Activated gamma-delta T cell treated with Interleukin-2 at 50 U/mL for 16 hours (primary cell): ENCODE data around the gene AOPEP.

Experiments used
- DNase-seq: peaks from one replicate; pipeline ENCODE4 v3.0.0-alpha.2; 2020

AOPEP gene

GRCh38 chr9:94794476-94795167, 68.1 kb downstream of the AOPEP start:
- DNase-seq: no peak

- no peak for DNase-seq
Measured at GRCh38 chr9:94796687-94797086, 70.2 kb downstream of the AOPEP start.

GRCh38 chr9:94798201-94798600, 71.7 kb downstream of the AOPEP start:
- no peak for DNase-seq

GRCh38 chr9:94798708-94799107, 72.2 kb downstream of the AOPEP start:
- no peak for DNase-seq

GRCh38 chr9:94799578-94800264, 73.2 kb downstream of the AOPEP start:
- DNase-seq: no peak

GRCh38 chr9:94800424-94801117, 74.1 kb downstream of the AOPEP start:
- DNase-seq: no peak

GRCh38 chr9:94801234-94801633, 74.7 kb downstream of the AOPEP start:
- no peak for DNase-seq

- DNase-seq: no peak
Measured at GRCh38 chr9:94801681-94802080, 75.2 kb downstream of the AOPEP start.

GRCh38 chr9:94802251-94802650, 75.8 kb downstream of the AOPEP start:
- no peak for DNase-seq

- DNase-seq: no peak
Measured at GRCh38 chr9:94802793-94803192, 76.3 kb downstream of the AOPEP start.

- DNase-seq: no peak
Measured at GRCh38 chr9:94804316-94804715, 77.8 kb downstream of the AOPEP start.

- no peak for DNase-seq
Measured at GRCh38 chr9:94805051-94805489, 78.6 kb downstream of the AOPEP start.

GRCh38 chr9:94805585-94805984, 79.1 kb downstream of the AOPEP start:
- no peak for DNase-seq

GRCh38 chr9:94806307-94806893, 79.9 kb downstream of the AOPEP start:
- no peak for DNase-seq

- no peak for DNase-seq
Measured at GRCh38 chr9:94807556-94807955, 81.1 kb downstream of the AOPEP start.

- no peak for DNase-seq
Measured at GRCh38 chr9:94808926-94809700, 82.6 kb downstream of the AOPEP start.

- no peak for DNase-seq
Measured at GRCh38 chr9:94809778-94810177, 83.3 kb downstream of the AOPEP start.

- no peak for DNase-seq
Measured at GRCh38 chr9:94811074-94811473, 84.6 kb downstream of the AOPEP start.

- DNase-seq: no peak
Measured at GRCh38 chr9:94812343-94812742, 85.8 kb downstream of the AOPEP start.

- no peak for DNase-seq
Measured at GRCh38 chr9:94813379-94813778, 86.9 kb downstream of the AOPEP start.

GRCh38 chr9:94817291-94818177, 91.0 kb downstream of the AOPEP start:
- DNase-seq: no peak

GRCh38 chr9:94818178-94818541, 91.7 kb downstream of the AOPEP start:
- DNase-seq: no peak
